Lower lobe of right lung (tissue), 2 donors: ENCODE data around the gene HOXA10. TPM values are rescaled to one million over a fixed set of nuclear protein-coding genes. Genes with fewer than 3 reads are reported as not detected.

ENCODE experiments used
- ATAC-seq, 2 donors: fragments of 200-7000 bp; cut with Tn5 transposase; one replicate each; pipeline ENCODE4 v1.9.1; 2020 to 2022; ENCODE audit warnings: mild to moderate bottlenecking in 2 of 2, moderate library complexity in 2 of 2
- DNase-seq: peaks from one replicate; pipeline ENCODE4 v3.0.0-alpha.2; 2020
- H3K27ac ChIP-seq: fragments of 200-600 bp; one replicate; pipeline ENCODE4 v1.8.0; 2022
- H3K27me3 ChIP-seq: fragments of 200-600 bp; one replicate; pipeline ENCODE4 v1.8.0; 2022; ENCODE audit warnings: low read depth
- H3K36me3 ChIP-seq: fragments of 200-600 bp; one replicate; pipeline ENCODE4 v1.8.0; 2022; ENCODE audit warnings: mild to moderate bottlenecking
- H3K4me1 ChIP-seq: fragments of 200-600 bp; one replicate; pipeline ENCODE4 v1.8.0; 2022
- H3K4me3 ChIP-seq: fragments of 200-600 bp; one replicate; pipeline ENCODE4 v1.8.0; 2022; ENCODE audit warnings: mild to moderate bottlenecking
- H3K9me3 ChIP-seq: fragments of 200-600 bp; one replicate; pipeline ENCODE4 v1.8.0; 2022
- CTCF ChIP-seq: fragments of 200-600 bp; IDR thresholded peaks from one replicate; pipeline ENCODE4 v1.8.0; 2022; ENCODE audit warnings: antibody characterized with exemption, mild to moderate bottlenecking
- intact Hi-C: fragments of 100-400 bp; cut with DNase I; formaldehyde crosslinking; loops from one replicate; pipeline ENCODE4 v1.11.0; 2022
- total RNA-seq: library from RNA; stranded (reverse); fragmentation: NEBNext Ultra II Directional; extraction: Animal tissue kit (Norgen Biotek cat#: 25700); gene quantifications from one replicate; pipeline ENCODE4 v1.2.1, GENCODE V29; 2021
- donor health status: DM: no; HTN: yes; CAD: no; lungs with severe emphysema.

Gene HOXA10
- total RNA-seq, 1 donor from 2014 or later, result 0.38 TPM

DNA sequence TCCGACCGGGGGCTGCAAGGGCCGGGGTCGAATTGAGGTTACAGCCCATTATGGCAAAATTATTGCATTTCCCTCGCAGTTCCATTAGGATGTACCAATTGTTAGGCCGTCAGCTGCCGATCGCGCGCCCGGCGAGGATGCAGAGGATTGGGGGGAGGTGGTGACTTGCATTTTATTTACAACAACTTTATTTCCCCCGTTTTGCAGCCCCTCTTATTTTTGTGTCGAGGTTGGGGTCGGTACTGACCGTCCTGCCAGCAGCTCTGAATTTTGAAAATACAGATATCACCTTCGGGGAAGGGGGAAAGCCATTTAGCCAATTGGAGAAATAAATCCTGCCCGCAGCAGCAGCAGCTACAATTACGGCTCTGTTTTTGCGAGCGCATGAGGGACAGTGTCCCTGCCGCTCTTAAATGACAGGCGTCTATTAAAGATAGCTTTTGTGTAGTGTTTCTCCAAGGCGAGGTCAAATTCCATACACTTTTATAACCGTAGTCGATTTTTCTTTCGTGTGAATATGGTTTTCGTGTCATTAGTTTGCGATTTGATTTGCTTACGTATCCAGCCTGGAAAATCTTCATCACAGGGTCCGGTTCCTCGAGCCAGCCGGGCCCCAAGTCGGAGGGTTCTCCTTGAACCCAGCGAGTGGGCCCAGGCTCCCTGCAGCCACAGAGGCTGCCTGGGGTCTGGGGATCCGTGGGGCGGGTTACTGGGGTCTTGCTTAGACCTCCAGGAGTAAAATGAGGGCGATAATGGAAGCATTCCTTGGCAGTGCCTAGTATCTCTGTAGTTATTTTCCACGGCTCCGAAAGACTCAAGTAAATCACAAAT lies 30.0 kb downstream of the HOXA10 start:
- no peak for DNase-seq
- intact Hi-C loops, result loop anchor here (5.0 kb wide), 1 partner anchor 287 kb away; no protein-coding TSS in a partner anchor
- Histone ChIP-seq H3K9me3 (no peaks in the 10 kb centered on the region), H3K36me3 (no peaks in the 10 kb centered on the region), H3K4me1 (peaks cover 21% of the 10 kb centered on the region), H3K27me3 (peaks cover 73% of the 10 kb centered on the region), H3K4me3 (peak overlapping the region; percentile 70), H3K27ac (peak overlapping the region; percentile 89)
- no peak for TF ChIP-seq CTCF
- no peak for ATAC-seq

DNA sequence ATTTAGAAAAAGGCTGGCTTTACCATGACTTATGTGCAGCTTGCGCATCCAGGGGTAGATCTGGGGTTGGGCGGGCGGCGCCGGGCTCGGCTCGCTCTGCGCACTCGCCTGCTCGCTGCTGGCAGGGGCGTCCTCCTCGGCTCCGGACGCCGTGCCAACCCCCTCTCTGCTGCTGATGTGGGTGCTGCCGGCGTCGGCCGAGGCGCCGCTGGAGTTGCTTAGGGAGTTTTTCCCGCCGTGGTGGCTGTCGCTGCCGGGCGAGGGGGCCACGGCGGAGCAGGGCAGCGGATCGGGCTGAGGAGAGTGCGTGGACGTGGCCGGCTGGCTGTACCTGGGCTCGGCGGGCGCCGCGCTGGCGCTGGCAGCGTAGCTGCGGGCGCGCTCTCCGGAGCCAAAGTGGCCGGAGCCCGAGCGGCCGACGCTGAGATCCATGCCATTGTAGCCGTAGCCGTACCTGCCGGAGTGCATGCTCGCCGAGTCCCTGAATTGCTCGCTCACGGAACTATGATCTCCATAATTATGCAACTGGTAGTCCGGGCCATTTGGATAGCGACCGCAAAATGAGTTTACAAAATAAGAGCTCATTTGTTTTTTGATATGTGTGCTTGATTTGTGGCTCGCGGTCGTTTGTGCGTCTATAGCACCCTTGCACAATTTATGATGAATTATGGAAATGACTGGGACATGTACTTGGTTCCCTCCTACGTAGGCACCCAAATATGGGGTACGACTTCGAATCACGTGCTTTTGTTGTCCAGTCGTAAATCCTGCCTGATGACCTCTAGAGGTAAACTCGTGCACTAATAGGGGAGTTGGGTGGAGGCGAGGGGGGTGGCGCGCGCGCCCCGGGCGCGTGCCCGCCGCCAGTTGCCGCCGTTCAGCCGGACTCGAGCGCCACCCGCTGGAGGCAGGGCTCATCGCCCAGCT lies 30.8 kb downstream of the HOXA10 start, which contains the start of gene HOXA5:
TSS of gene HOXA5 (minus strand) at position 659 of the 927 bp plus-strand sequence. CDS start at position 585, 74 bp downstream.
- peaks cover 18% of the 10 kb centered on the region for H3K4me1 ChIP-seq
- ATAC-seq (peak; percentile 79 to 81), DNase-seq (no peak)
- H3K27me3 ChIP-seq, result peaks cover 68% of the 10 kb centered on the region
- H3K36me3 ChIP-seq, result no peaks in the 10 kb centered on the region
- H3K4me3 ChIP-seq, result peak within 1 kb of the TSS; percentile 70
- intact Hi-C loops, result loop anchor here (5.0 kb wide), 1 partner anchor 286 kb away; no protein-coding TSS in a partner anchor
- TF ChIP-seq CTCF, result peak; percentile 85
- H3K9me3 ChIP-seq, result no peaks in the 10 kb centered on the region
- peak within 1 kb of the TSS; percentile 95 for H3K27ac ChIP-seq

DNA sequence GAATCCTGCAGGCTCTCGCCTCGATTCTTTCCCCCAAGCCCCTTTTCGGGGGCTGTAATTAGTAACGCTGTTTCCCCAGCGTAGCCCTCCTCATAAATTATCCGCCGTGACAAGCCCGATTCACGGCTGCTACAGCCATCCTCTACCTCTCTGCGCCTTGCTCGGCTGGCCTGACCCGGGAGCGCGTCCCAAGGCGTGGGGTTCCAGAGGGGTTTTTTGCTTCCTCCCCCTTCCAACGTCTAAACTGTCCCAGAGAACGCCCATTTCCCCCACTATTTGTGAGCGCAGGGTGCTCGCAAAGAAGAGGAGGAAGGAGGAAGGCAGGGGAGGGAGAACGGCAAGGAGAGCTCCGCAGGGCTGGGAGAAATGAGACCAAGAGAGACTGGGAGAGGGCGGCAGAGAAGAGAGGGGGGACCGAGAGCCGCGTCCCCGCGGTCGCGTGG lies 31.5 kb downstream of the HOXA10 start:
- intact Hi-C loops, result loop anchor here (5.0 kb wide), 1 partner anchor 285 kb away; no protein-coding TSS in a partner anchor
- Histone ChIP-seq H3K36me3 (no peaks in the 10 kb centered on the region), H3K4me1 (peaks cover 15% of the 10 kb centered on the region), H3K27ac (peak overlapping the region; percentile 95), H3K4me3 (peak overlapping the region; percentile 70), H3K27me3 (peaks cover 61% of the 10 kb centered on the region), H3K9me3 (no peaks in the 10 kb centered on the region)
- no peak for TF ChIP-seq CTCF
- ATAC-seq, result peak in 1 of 2 donors; percentile 6
- no peak for DNase-seq

- Histone ChIP-seq H3K27me3 (peaks cover 57% of the 10 kb centered on the region), H3K27ac (peak overlapping the region; percentile 95), H3K36me3 (no peaks in the 10 kb centered on the region), H3K4me1 (peaks cover 10% of the 10 kb centered on the region), H3K4me3 (peak overlapping the region; percentile 70), H3K9me3 (no peaks in the 10 kb centered on the region)
- DNase-seq, result no peak
- ATAC-seq, result no peak
- no peak for TF ChIP-seq CTCF
- intact Hi-C loops, result loop anchor here (5.0 kb wide), 1 partner anchor 285 kb away; no protein-coding TSS in a partner anchor
These were observed 32.1 kb downstream of the HOXA10 start for GRCh38 chr7:27141923-27142579.
